Thoracic aorta (tissue), 2 donors: ENCODE measurements around the gene CDH19. TPM values are rescaled to one million over a fixed set of nuclear protein-coding genes. Genes with fewer than 3 reads are reported as not detected.

Experiments
- ATAC-seq: fragments of 150-250 bp; one replicate; pipeline ENCODE4 v1.8.0; 2017; ENCODE audit warnings: low read depth; ENCODE audit not compliant: insufficient number of reproducible peaks, low FRiP score
- DNase-seq: peaks from one replicate; pipeline ENCODE4 v3.0.0-alpha.2; 2020; ENCODE audit warnings: low spot score
- H3K27ac ChIP-seq, 2 donors: fragments of 200-600 bp; sonication (generic); 1 replicate in 1 of 2; 2 replicates in 1 of 2; pipeline ENCODE4 v1.5.1; 2016; ENCODE audit warnings: mild to moderate bottlenecking in 2 of 2, moderate library complexity in 2 of 2
- H3K27me3 ChIP-seq: fragments of 200-600 bp; sonication (generic); replicated peaks from 2 replicates; pipeline ENCODE4 v1.6.0; 2016; ENCODE audit warnings: mild to moderate bottlenecking; ENCODE audit not compliant: insufficient read depth
- H3K36me3 ChIP-seq: fragments of 200-600 bp; sonication (generic); one replicate; pipeline ENCODE4 v1.5.1; 2016
- H3K4me1 ChIP-seq, 2 donors: fragments of 200-600 bp; sonication (generic); 1 replicate in 1 of 2; 2 replicates in 1 of 2; pipeline versions ENCODE4 v1.5.1 to v1.6.0; 2016; ENCODE audit warnings: low read depth in 2 of 2, mild to moderate bottlenecking in 1 of 2; ENCODE audit not compliant: control insufficient read depth in 1 of 2
- H3K4me3 ChIP-seq: fragments of 200-600 bp; sonication (generic); 2 replicates; pipeline ENCODE4 v1.5.1; 2016; ENCODE audit warnings: mild to moderate bottlenecking
- H3K9me3 ChIP-seq: fragments of 200-600 bp; sonication (generic); 2 replicates; pipeline ENCODE4 v1.5.1; 2016
- total RNA-seq, 2 donors: library from RNA; depleted of rRNA; stranded (reverse); fragments of >200 nt; gene quantifications; one replicate each; pipeline versions ENCODE4 v1.1.0 to v1.2.3, GENCODE V29; 2016
- TF ChIP-seq, protein P1 (sequence below): fragments of 200-600 bp; sonication (generic); IDR thresholded peaks from one replicate; pipeline ENCODE4 v1.5.1; 2019; ENCODE audit warnings: antibody characterized with exemption

The CDH19 gene
- total RNA-seq, 2 donors from 2014 or later = 8.9 to 31.6 TPM

GRCh38 chr18:66511792-66512191 is 92.1 kb downstream of the CDH19 start:
- TF ChIP-seq, protein P1, sequence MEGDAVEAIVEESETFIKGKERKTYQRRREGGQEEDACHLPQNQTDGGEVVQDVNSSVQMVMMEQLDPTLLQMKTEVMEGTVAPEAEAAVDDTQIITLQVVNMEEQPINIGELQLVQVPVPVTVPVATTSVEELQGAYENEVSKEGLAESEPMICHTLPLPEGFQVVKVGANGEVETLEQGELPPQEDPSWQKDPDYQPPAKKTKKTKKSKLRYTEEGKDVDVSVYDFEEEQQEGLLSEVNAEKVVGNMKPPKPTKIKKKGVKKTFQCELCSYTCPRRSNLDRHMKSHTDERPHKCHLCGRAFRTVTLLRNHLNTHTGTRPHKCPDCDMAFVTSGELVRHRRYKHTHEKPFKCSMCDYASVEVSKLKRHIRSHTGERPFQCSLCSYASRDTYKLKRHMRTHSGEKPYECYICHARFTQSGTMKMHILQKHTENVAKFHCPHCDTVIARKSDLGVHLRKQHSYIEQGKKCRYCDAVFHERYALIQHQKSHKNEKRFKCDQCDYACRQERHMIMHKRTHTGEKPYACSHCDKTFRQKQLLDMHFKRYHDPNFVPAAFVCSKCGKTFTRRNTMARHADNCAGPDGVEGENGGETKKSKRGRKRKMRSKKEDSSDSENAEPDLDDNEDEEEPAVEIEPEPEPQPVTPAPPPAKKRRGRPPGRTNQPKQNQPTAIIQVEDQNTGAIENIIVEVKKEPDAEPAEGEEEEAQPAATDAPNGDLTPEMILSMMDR = no peak
- ATAC-seq (no peak), DNase-seq (no peak)
- no peaks in the 10 kb centered on the region for H3K36me3 ChIP-seq
- no peaks in the 10 kb centered on the region for H3K9me3 ChIP-seq
- no peak overlapping the region for H3K4me3 ChIP-seq
- H3K4me1 ChIP-seq = no peaks in the 10 kb centered on the region
- no peaks in the 10 kb centered on the region for H3K27me3 ChIP-seq
- no peak overlapping the region for H3K27ac ChIP-seq

GRCh38 chr18:66511289-66511688 is 92.6 kb downstream of the CDH19 start:
- ATAC-seq (no peak), DNase-seq (no peak)
- no peaks in the 10 kb centered on the region for H3K36me3 ChIP-seq
- H3K4me1 ChIP-seq = no peaks in the 10 kb centered on the region
- H3K9me3 ChIP-seq = no peaks in the 10 kb centered on the region
- TF ChIP-seq, protein P1 = no peak
- no peak overlapping the region for H3K4me3 ChIP-seq
- no peaks in the 10 kb centered on the region for H3K27me3 ChIP-seq
- no peak overlapping the region for H3K27ac ChIP-seq

GRCh38 chr18:66510357-66511045 is 93.4 kb downstream of the CDH19 start:
- TF ChIP-seq, protein P1 = no peak
- Histone ChIP-seq H3K9me3 (no peaks in the 10 kb centered on the region), H3K27ac (no peak overlapping the region), H3K4me3 (no peak overlapping the region), H3K4me1 (no peaks in the 10 kb centered on the region), H3K27me3 (no peaks in the 10 kb centered on the region), H3K36me3 (no peaks in the 10 kb centered on the region)
- no peak for ATAC-seq
- no peak for DNase-seq

DNA sequence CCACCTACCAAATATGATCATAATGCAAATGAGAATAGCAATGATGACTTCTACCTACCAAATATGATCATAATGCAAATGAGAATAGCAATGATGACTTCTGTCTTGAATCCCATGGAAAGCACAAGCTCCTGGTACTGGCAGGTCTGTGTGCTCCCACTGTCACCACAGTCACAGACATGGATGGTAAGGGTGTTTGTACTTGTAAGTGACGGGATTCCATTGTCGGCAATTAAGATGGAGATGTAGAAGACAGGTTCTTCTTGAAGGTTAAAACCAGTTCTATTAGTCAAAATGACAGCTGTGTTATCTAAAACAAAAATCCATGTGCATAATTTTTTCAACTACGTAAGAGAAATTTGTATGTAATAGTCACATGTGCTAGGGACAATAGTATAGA is 95.0 kb downstream of the CDH19 start:
- H3K36me3 ChIP-seq = no peaks in the 10 kb centered on the region
- H3K4me1 ChIP-seq = no peaks in the 10 kb centered on the region
- H3K27me3 ChIP-seq = no peaks in the 10 kb centered on the region
- no peak for DNase-seq
- TF ChIP-seq, protein P1 = no peak
- H3K9me3 ChIP-seq = no peaks in the 10 kb centered on the region
- H3K27ac ChIP-seq = no peak overlapping the region
- no peak for ATAC-seq
- H3K4me3 ChIP-seq = no peak overlapping the region

DNA sequence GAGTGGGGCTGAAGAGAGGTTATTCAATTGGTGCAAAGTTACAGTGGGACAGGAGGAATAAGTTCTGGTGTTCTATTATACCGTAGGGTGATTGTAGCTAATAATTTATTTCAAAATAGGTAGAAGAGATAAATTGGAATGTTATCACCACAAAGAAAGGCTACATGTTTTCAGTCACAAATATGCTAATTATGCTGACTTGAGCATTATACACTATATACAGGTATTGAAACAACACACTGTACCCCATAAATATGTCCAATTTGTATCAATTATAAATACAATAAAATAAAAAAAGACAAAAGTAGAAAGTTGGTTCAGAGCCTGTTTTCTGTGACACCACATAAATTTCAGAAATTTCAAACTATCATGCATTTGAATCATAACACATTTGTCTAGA is 97.7 kb downstream of the CDH19 start:
- ATAC-seq = no peak
- TF ChIP-seq, protein P1 = no peak

More for the DNA sequence above, 97.7 kb downstream of the CDH19 start:
- Histone ChIP-seq H3K36me3 (no peaks in the 10 kb centered on the region), H3K27ac (no peak overlapping the region), H3K27me3 (no peaks in the 10 kb centered on the region), H3K4me3 (no peak overlapping the region), H3K9me3 (no peaks in the 10 kb centered on the region), H3K4me1 (no peaks in the 10 kb centered on the region)
- no peak for DNase-seq
